ENCODE measurements around the gene BNC2. TPM values are rescaled to one million over a fixed set of nuclear protein-coding genes. Genes with fewer than 3 reads are reported as not detected.

The BNC2 gene
- total and polyA plus RNA-seq, 4 experiments from 2014 or later = not detected

DNA sequence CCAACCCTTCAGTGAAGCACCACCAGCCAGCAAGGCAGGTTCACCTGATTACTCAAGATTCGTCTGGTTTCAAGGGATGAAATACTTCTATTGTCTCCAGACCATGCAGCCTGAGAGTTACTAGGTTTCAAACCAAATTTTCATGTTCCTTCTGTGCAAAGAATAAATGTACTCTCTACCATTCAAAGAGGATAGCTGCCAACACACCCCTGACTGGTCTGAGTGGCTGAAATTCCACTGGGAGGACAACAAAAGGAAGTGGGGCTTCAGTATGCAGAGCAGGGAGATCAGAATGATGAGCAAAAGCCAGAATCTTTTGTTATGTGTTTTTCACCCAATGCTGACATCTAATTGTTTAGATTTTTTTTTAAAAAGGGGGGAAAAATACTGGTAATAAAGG lies 356.3 kb downstream of the BNC2 start:
- Mint-ChIP-seq H3K4me3 (no peak overlapping the region), H3K4me1 (no peaks in the 10 kb centered on the region), H3K27me3 (no peaks in the 10 kb centered on the region), H3K9me3 (peaks cover 0 to 8% (median 2%) of the 10 kb centered on the region in 8 donors), H3K27ac (no peak overlapping the region), H3K36me3 (no peaks in the 10 kb centered on the region)
- no peaks in the 10 kb centered on the region for H3K4me1 ChIP-seq (ENCODE audit: insufficient read depth, low read length)
- no peaks in the 10 kb centered on the region for H3K36me3 ChIP-seq (ENCODE audit: insufficient read depth, low read length)
- no peaks in the 10 kb centered on the region for H3K27me3 ChIP-seq (ENCODE audit: insufficient read depth, low read length)
- H3K4me3 ChIP-seq (ENCODE audit: low read length in 2 of 2) = no peak overlapping the region
- ChIA-PET CTCF (ENCODE audit: partially characterized antibody) (no interaction called here), POLR2A (ENCODE audit: partially characterized antibody) (no interaction called here)
- no peak for DNase-seq
- intact Hi-C loops (cut with micrococcal nuclease) = no loop called here
- no peak overlapping the region for H3K27ac ChIP-seq (ENCODE audit: low read depth, low read length)
- no peaks in the 10 kb centered on the region for H3K9me3 ChIP-seq (ENCODE audit: control insufficient read depth in 1 of 2, low read length in 2 of 2)

DNA sequence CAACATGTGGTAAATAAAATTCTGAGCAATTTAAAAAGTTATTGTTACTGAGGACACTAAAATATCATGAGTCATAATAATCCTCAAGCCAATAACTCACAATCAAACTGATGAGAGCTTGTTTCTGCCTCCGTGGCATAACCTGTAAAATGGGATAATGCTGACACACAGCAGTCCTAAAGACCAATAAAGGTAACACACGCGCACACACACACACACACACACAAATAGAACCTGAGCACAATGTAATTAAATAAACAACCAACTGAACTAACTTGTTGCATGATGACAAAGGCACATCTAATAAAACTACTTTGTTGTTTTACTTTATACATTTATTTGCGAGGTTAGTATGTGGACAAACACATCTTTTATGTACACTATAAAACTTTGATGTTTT lies 358.2 kb downstream of the BNC2 start:
- Histone ChIP-seq H3K36me3 (ENCODE audit: insufficient read depth, low read length) (no peaks in the 10 kb centered on the region), H3K27me3 (ENCODE audit: insufficient read depth, low read length) (no peaks in the 10 kb centered on the region), H3K4me1 (ENCODE audit: insufficient read depth, low read length) (no peaks in the 10 kb centered on the region), H3K27ac (ENCODE audit: low read depth, low read length) (no peak overlapping the region), H3K9me3 (ENCODE audit: control insufficient read depth in 1 of 2, low read length in 2 of 2) (no peaks in the 10 kb centered on the region), H3K4me3 (ENCODE audit: low read length in 2 of 2) (no peak overlapping the region)
- H3K9me3 Mint-ChIP-seq = peaks cover 2 to 15% (median 8%) of the 10 kb centered on the region in 8 donors
- ChIA-PET POLR2A (ENCODE audit: partially characterized antibody) (no interaction called here), CTCF (ENCODE audit: partially characterized antibody) (no interaction called here)
- no peaks in the 10 kb centered on the region for H3K27me3 Mint-ChIP-seq
- H3K4me1 Mint-ChIP-seq = no peaks in the 10 kb centered on the region
- DNase-seq = no peak
- H3K36me3 Mint-ChIP-seq = no peaks in the 10 kb centered on the region
- intact Hi-C loops (cut with micrococcal nuclease) = no loop called here
- H3K27ac Mint-ChIP-seq = no peak overlapping the region
- H3K4me3 Mint-ChIP-seq = no peak overlapping the region

DNA sequence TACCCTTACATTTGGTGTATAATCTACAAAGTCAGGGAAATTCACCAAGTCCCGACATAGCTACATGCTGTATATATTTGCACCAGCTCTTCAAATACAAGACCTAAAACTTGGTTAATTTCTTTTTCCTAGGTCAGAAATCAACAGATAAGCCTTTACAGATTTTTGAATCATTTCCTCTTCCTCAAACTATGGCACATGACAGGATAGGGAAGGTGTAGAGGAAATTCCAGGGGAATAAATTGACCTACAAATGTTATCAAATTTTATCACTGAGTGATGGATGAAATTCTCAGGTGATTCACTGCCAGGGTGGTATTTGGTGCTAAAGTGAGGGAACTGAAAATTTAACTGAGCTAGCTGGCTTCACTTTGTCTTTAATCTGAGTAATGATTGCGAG lies 360.0 kb downstream of the BNC2 start:
- Histone ChIP-seq H3K27ac (ENCODE audit: low read depth, low read length) (no peak overlapping the region), H3K9me3 (ENCODE audit: control insufficient read depth in 1 of 2, low read length in 2 of 2) (no peaks in the 10 kb centered on the region), H3K4me1 (ENCODE audit: insufficient read depth, low read length) (no peaks in the 10 kb centered on the region), H3K4me3 (ENCODE audit: low read length in 2 of 2) (no peak overlapping the region), H3K36me3 (ENCODE audit: insufficient read depth, low read length) (no peaks in the 10 kb centered on the region), H3K27me3 (ENCODE audit: insufficient read depth, low read length) (no peaks in the 10 kb centered on the region)
- peaks cover 2 to 15% (median 8%) of the 10 kb centered on the region in 8 donors for H3K9me3 Mint-ChIP-seq
- DNase-seq = no peak
- H3K4me3 Mint-ChIP-seq = no peak overlapping the region
- H3K27ac Mint-ChIP-seq = no peak overlapping the region
- intact Hi-C loops (cut with micrococcal nuclease) = no loop called here
- H3K36me3 Mint-ChIP-seq = no peaks in the 10 kb centered on the region
- ChIA-PET CTCF (ENCODE audit: partially characterized antibody) (interaction anchor here (0.6 kb wide), 1 partner anchor 98 kb away, joined by 3 read pairs; no protein-coding TSS in a partner anchor), POLR2A (ENCODE audit: partially characterized antibody) (no interaction called here)
- H3K27me3 Mint-ChIP-seq = no peaks in the 10 kb centered on the region
- no peaks in the 10 kb centered on the region for H3K4me1 Mint-ChIP-seq

DNA sequence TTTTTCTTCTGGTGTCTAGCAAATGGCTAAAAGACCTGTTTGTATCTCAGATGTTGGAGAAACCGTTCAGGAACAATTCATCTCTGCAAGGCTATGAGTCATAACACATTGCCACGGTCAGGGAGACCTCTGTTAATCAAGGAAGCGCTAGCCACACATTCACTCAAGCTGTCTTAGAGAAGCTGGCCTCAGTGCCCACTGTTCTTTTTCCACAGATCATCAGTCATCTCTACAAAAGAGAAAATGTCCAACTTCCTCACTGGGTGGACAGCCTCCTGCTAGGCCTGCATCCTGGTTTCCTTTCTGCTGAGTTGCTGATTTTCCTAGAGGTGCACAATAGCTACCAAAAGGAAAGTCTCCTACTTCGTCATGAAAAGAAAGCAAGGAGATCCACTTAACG lies 360.5 kb downstream of the BNC2 start:
- Mint-ChIP-seq H3K4me1 (no peaks in the 10 kb centered on the region), H3K9me3 (peaks cover 2 to 15% (median 8%) of the 10 kb centered on the region in 8 donors), H3K27ac (no peak overlapping the region), H3K36me3 (no peaks in the 10 kb centered on the region), H3K4me3 (no peak overlapping the region), H3K27me3 (no peaks in the 10 kb centered on the region)
- no peaks in the 10 kb centered on the region for H3K36me3 ChIP-seq (ENCODE audit: insufficient read depth, low read length)
- no peak overlapping the region for H3K4me3 ChIP-seq (ENCODE audit: low read length in 2 of 2)
- H3K4me1 ChIP-seq (ENCODE audit: insufficient read depth, low read length) = no peaks in the 10 kb centered on the region
- ChIA-PET POLR2A (ENCODE audit: partially characterized antibody) (no interaction called here), CTCF (ENCODE audit: partially characterized antibody) (no interaction called here)
- intact Hi-C loops (cut with micrococcal nuclease) = no loop called here
- no peaks in the 10 kb centered on the region for H3K27me3 ChIP-seq (ENCODE audit: insufficient read depth, low read length)
- H3K9me3 ChIP-seq (ENCODE audit: control insufficient read depth in 1 of 2, low read length in 2 of 2) = no peaks in the 10 kb centered on the region
- H3K27ac ChIP-seq (ENCODE audit: low read depth, low read length) = no peak overlapping the region
- DNase-seq = no peak

DNA sequence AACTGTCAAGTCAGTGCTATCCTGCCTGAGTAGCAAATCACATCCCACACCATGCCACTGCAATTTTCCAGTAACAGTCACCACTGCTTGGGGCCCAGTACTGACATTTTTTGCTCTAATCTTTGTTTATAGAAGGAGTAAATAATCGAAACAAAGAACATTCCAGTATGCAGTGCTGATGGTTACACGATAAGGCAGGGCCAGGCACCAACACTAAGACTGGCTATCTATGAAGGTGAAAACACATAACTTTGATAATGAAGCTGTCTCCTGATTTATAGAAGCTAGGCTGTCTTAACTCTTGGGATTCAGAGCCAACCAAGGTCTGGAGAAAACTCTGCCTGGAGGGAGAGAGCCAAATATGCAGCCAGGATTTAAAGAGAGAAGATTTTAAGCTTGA lies 365.3 kb downstream of the BNC2 start:
- CTCF ChIA-PET (ENCODE audit: partially characterized antibody) = no interaction called here
- H3K27me3 Mint-ChIP-seq = no peaks in the 10 kb centered on the region
- no peaks in the 10 kb centered on the region for H3K36me3 Mint-ChIP-seq
- no peak for DNase-seq
- no peak overlapping the region for H3K4me3 ChIP-seq (ENCODE audit: low read length in 2 of 2)
- no peak overlapping the region for H3K4me3 Mint-ChIP-seq
- H3K27ac Mint-ChIP-seq = no peak overlapping the region
- no peaks in the 10 kb centered on the region for H3K36me3 ChIP-seq (ENCODE audit: insufficient read depth, low read length)
- POLR2A ChIA-PET (ENCODE audit: partially characterized antibody) = no interaction called here
- no peaks in the 10 kb centered on the region for H3K4me1 Mint-ChIP-seq
- intact Hi-C loops (cut with micrococcal nuclease) = no loop called here
- H3K27me3 ChIP-seq (ENCODE audit: insufficient read depth, low read length) = no peaks in the 10 kb centered on the region
- H3K9me3 Mint-ChIP-seq = peaks cover 2 to 16% (median 8%) of the 10 kb centered on the region in 8 donors
- H3K27ac ChIP-seq (ENCODE audit: low read depth, low read length) = no peak overlapping the region
- no peaks in the 10 kb centered on the region for H3K9me3 ChIP-seq (ENCODE audit: control insufficient read depth in 1 of 2, low read length in 2 of 2)
- no peaks in the 10 kb centered on the region for H3K4me1 ChIP-seq (ENCODE audit: insufficient read depth, low read length)

DNA sequence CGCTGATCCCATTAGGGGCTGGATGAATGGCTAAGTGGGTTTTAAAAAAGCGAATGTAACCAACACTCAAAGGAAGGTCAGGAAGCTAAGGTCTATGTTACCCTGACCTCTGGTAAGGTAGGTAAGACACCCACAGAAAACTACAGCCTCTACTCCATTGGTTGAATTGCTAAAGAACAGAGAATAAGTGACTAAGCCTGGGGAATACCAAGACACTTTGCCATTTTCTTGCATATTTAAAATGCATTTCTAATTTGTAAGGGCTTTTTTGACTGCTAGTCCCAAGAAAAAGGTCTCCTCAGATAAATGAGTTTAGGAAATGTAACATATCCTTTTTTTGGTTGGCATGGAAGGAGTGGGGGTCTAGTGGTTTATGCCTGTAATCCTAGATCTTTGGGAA lies 368.7 kb downstream of the BNC2 start:
- H3K36me3 ChIP-seq (ENCODE audit: insufficient read depth, low read length) = no peaks in the 10 kb centered on the region
- H3K4me3 ChIP-seq (ENCODE audit: low read length in 2 of 2) = no peak overlapping the region
- H3K9me3 ChIP-seq (ENCODE audit: control insufficient read depth in 1 of 2, low read length in 2 of 2) = no peaks in the 10 kb centered on the region
- H3K27ac Mint-ChIP-seq = no peak overlapping the region
- peaks cover 0 to 8% (median 3%) of the 10 kb centered on the region in 8 donors for H3K9me3 Mint-ChIP-seq
- no peaks in the 10 kb centered on the region for H3K27me3 ChIP-seq (ENCODE audit: insufficient read depth, low read length)
- POLR2A ChIA-PET (ENCODE audit: partially characterized antibody) = no interaction called here
- no peak overlapping the region for H3K27ac ChIP-seq (ENCODE audit: low read depth, low read length)
- no peak overlapping the region for H3K4me3 Mint-ChIP-seq
- H3K4me1 Mint-ChIP-seq = no peaks in the 10 kb centered on the region
- no peaks in the 10 kb centered on the region for H3K36me3 Mint-ChIP-seq
- no peaks in the 10 kb centered on the region for H3K27me3 Mint-ChIP-seq
- intact Hi-C loops (cut with micrococcal nuclease) = no loop called here
- H3K4me1 ChIP-seq (ENCODE audit: insufficient read depth, low read length) = no peaks in the 10 kb centered on the region
- CTCF ChIA-PET (ENCODE audit: partially characterized antibody) = no interaction called here
- DNase-seq = no peak

DNA sequence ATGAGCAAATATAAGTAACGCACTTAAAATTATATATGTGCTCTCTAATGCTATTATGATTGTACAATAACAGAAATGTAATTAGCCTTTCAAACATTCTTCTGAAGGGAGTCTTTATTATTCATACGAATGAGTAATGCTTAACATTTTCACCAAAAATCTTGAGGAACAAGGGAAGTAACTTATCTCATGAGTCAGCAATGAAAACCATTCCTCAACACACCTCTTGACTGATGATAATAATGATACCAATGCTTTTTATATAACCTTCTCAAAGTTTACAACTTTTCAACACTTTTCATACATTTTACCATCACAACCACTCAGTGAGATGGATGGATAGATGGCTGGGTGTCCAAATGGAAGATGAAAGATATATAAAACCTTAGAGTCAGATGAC lies 369.3 kb downstream of the BNC2 start:
- peaks cover 0 to 8% (median 3%) of the 10 kb centered on the region in 8 donors for H3K9me3 Mint-ChIP-seq
- ChIA-PET CTCF (ENCODE audit: partially characterized antibody) (no interaction called here), POLR2A (ENCODE audit: partially characterized antibody) (no interaction called here)
- no peak overlapping the region for H3K27ac Mint-ChIP-seq
- no peaks in the 10 kb centered on the region for H3K4me1 Mint-ChIP-seq
- no peak for DNase-seq
- no peaks in the 10 kb centered on the region for H3K9me3 ChIP-seq (ENCODE audit: control insufficient read depth in 1 of 2, low read length in 2 of 2)
- no peaks in the 10 kb centered on the region for H3K36me3 Mint-ChIP-seq
- intact Hi-C loops (cut with micrococcal nuclease) = no loop called here
- no peak overlapping the region for H3K4me3 Mint-ChIP-seq
- H3K4me1 ChIP-seq (ENCODE audit: insufficient read depth, low read length) = no peaks in the 10 kb centered on the region
- H3K36me3 ChIP-seq (ENCODE audit: insufficient read depth, low read length) = no peaks in the 10 kb centered on the region
- H3K27ac ChIP-seq (ENCODE audit: low read depth, low read length) = no peak overlapping the region
- no peaks in the 10 kb centered on the region for H3K27me3 Mint-ChIP-seq
- H3K27me3 ChIP-seq (ENCODE audit: insufficient read depth, low read length) = no peaks in the 10 kb centered on the region
- no peak overlapping the region for H3K4me3 ChIP-seq (ENCODE audit: low read length in 2 of 2)

DNA sequence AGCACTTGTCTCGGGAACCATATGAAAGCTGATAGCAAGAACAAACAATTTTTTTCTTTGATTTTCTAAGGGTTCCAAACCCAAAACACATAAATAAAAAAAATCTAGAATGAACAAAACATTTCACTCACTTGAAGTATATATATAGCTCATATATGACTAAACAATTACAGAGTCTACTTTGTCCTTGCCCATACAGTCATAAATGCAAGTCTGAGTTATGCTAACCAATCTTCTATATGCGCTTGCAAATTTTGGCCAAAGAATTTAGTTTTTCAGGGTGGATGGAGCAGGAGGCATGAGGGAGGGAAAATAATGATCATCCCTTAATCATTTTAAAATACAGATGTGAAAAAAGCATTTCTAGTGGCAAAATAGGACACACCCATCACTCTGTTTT lies 370.1 kb downstream of the BNC2 start:
- Mint-ChIP-seq H3K27ac (no peak overlapping the region), H3K36me3 (no peaks in the 10 kb centered on the region), H3K4me3 (no peak overlapping the region), H3K27me3 (no peaks in the 10 kb centered on the region), H3K9me3 (peaks cover 0 to 8% (median 3%) of the 10 kb centered on the region in 8 donors), H3K4me1 (no peaks in the 10 kb centered on the region)
- Histone ChIP-seq H3K36me3 (ENCODE audit: insufficient read depth, low read length) (no peaks in the 10 kb centered on the region), H3K4me3 (ENCODE audit: low read length in 2 of 2) (no peak overlapping the region), H3K27me3 (ENCODE audit: insufficient read depth, low read length) (no peaks in the 10 kb centered on the region), H3K4me1 (ENCODE audit: insufficient read depth, low read length) (no peaks in the 10 kb centered on the region), H3K9me3 (ENCODE audit: control insufficient read depth in 1 of 2, low read length in 2 of 2) (no peaks in the 10 kb centered on the region), H3K27ac (ENCODE audit: low read depth, low read length) (no peak overlapping the region)
- intact Hi-C loops (cut with micrococcal nuclease) = no loop called here
- ChIA-PET CTCF (ENCODE audit: partially characterized antibody) (no interaction called here), POLR2A (ENCODE audit: partially characterized antibody) (no interaction called here)
- DNase-seq = no peak

Data from CD4-positive, alpha-beta memory T cell (primary cell).